ENCODE data around the gene MTHFS.

The MTHFS gene

GRCh38 chr15:79844221-79844620 lies 52.6 kb downstream of the MTHFS start:
- no peak for TF ChIP-seq GABPA (IDR thresholded peaks at IDR 0.05; ENCODE audit: low read depth)
- TF ChIP-seq POLR2AphosphoS5 (IDR thresholded peaks at IDR 0.05; ENCODE audit: low read depth): no peak
- TF ChIP-seq SPI1 (IDR thresholded peaks at IDR 0.05; ENCODE audit: borderline replicate concordance, low read depth): no peak
- TF ChIP-seq REST (IDR thresholded peaks at IDR 0.05; ENCODE audit: insufficient replicate concordance, low read depth): no peak
- TF ChIP-seq CTCF (IDR thresholded peaks at IDR 0.05; ENCODE audit: insufficient read depth, low read length): no peak
- Histone ChIP-seq H3K27ac (replicated peaks) (no peak overlapping the region), H3K27me3 (ENCODE audit: insufficient read depth, poor library complexity, severe bottlenecking) (no peaks in the 10 kb centered on the region), H3K4me3 (replicated peaks; ENCODE audit: insufficient read depth, low read length) (no peak overlapping the region)
- no peak for DNase-seq (ENCODE audit: low read depth in 1 of 2, low spot score in 1 of 2)

- no peak overlapping the region for H3K27ac ChIP-seq (replicated peaks)
- H3K27me3 ChIP-seq (ENCODE audit: insufficient read depth, poor library complexity, severe bottlenecking): no peaks in the 10 kb centered on the region
- no peak overlapping the region for H3K4me3 ChIP-seq (replicated peaks; ENCODE audit: insufficient read depth, low read length)
- TF ChIP-seq CTCF (IDR thresholded peaks at IDR 0.05; ENCODE audit: insufficient read depth, low read length) (no peak), GABPA (IDR thresholded peaks at IDR 0.05; ENCODE audit: low read depth) (no peak), SPI1 (IDR thresholded peaks at IDR 0.05; ENCODE audit: borderline replicate concordance, low read depth) (no peak), POLR2AphosphoS5 (IDR thresholded peaks at IDR 0.05; ENCODE audit: low read depth) (no peak), REST (IDR thresholded peaks at IDR 0.05; ENCODE audit: insufficient replicate concordance, low read depth) (no peak)
- no peak for DNase-seq (ENCODE audit: low read depth in 1 of 2, low spot score in 1 of 2)
These were observed 59.0 kb downstream of the MTHFS start for GRCh38 chr15:79837846-79838245.

GRCh38 chr15:79834495-79834894 lies 62.3 kb downstream of the MTHFS start:
- Histone ChIP-seq H3K27ac (replicated peaks) (no peak overlapping the region), H3K27me3 (ENCODE audit: insufficient read depth, poor library complexity, severe bottlenecking) (no peaks in the 10 kb centered on the region), H3K4me3 (replicated peaks; ENCODE audit: insufficient read depth, low read length) (no peak overlapping the region)
- TF ChIP-seq CTCF (IDR thresholded peaks at IDR 0.05; ENCODE audit: insufficient read depth, low read length) (no peak), POLR2AphosphoS5 (IDR thresholded peaks at IDR 0.05; ENCODE audit: low read depth) (no peak), REST (IDR thresholded peaks at IDR 0.05; ENCODE audit: insufficient replicate concordance, low read depth) (no peak), GABPA (IDR thresholded peaks at IDR 0.05; ENCODE audit: low read depth) (no peak), SPI1 (IDR thresholded peaks at IDR 0.05; ENCODE audit: borderline replicate concordance, low read depth) (no peak)
- peak in 1 of 2 experiments; percentile 32 for DNase-seq (ENCODE audit: low read depth in 1 of 2, low spot score in 1 of 2)
